B cell (primary cell): ENCODE data around the gene DPH6. TPM values are rescaled to one million over a fixed set of nuclear protein-coding genes. Genes with fewer than 3 reads are reported as not detected.

Experiments used
- ATAC-seq: fragments of 200-7000 bp; cut with Tn5 transposase; one replicate; pipeline ENCODE4 v1.10.0; 2021; ENCODE audit warnings: low read depth, mild to moderate bottlenecking, moderate number of reproducible peaks, moderate library complexity
- CTCF ChIA-PET: fragments of 350-600 bp; sonication (Branson Sonifier 250); formaldehyde crosslinking; loops from one replicate; lab custom pipeline; 2021; ENCODE audit warnings: antibody characterized with exemption, inconsistent platforms; lab: Charles Lee
- POLR2A ChIA-PET: fragments of 350-600 bp; sonication (Branson Sonifier 250); formaldehyde crosslinking; loops from one replicate; lab custom pipeline; 2021; ENCODE audit warnings: antibody characterized with exemption; lab: Charles Lee
- DNase-seq: peaks from one replicate; pipeline ENCODE4 v3.0.0; 2013
- H2AFZ ChIP-seq: 2 replicates; pipeline ENCODE4 v1.6.1; 2012; ENCODE audit warnings: mild to moderate bottlenecking, low read depth, low read length; ENCODE audit not compliant: insufficient read depth, poor library complexity, severe bottlenecking
- H3K27ac ChIP-seq, 2 donors: 1 replicate in 1 of 2; 2 replicates in 1 of 2; pipeline ENCODE4 v1.5.1; 2012 to 2013; ENCODE audit warnings: low read length in 2 of 2, mild to moderate bottlenecking in 2 of 2, moderate library complexity in 1 of 2
- H3K27me3 ChIP-seq, 4 experiments: fragments of 200-600 bp in 1 of 4; sonication (generic) in 1 of 4; replicated peaks in 1 of 4; 1 replicate in 2 of 4; 2 replicates in 2 of 4; pipeline versions ENCODE4 v1.6.1 to v1.7.0; 2013 to 2016; ENCODE audit warnings: low read length in 3 of 4, mild to moderate bottlenecking in 2 of 4, mixed read lengths in 1 of 4, moderate library complexity in 1 of 4; ENCODE audit not compliant: insufficient read depth in 4 of 4, control insufficient read depth in 3 of 4; ENCODE audit errors: control extremely low read depth in 1 of 4
- H3K36me3 ChIP-seq, 2 experiments: replicated peaks in 1 of 2; 1 replicate in 1 of 2; 2 replicates in 1 of 2; pipeline versions ENCODE4 v1.6.1 to v1.7.1; 2013; ENCODE audit warnings: low read length in 1 of 2; ENCODE audit not compliant: insufficient read depth in 2 of 2, control insufficient read depth in 1 of 2; ENCODE audit errors: control extremely low read depth in 1 of 2, extremely low read depth in 1 of 2
- H3K4me1 ChIP-seq, 2 donors: fragments of 200-600 bp in 1 of 2; sonication (generic) in 1 of 2; 1 replicate in 1 of 2; 2 replicates in 1 of 2; pipeline versions ENCODE4 v1.5.1 to v1.6.1; 2013 to 2017; ENCODE audit warnings: low read length in 2 of 2; ENCODE audit not compliant: control insufficient read depth in 2 of 2, insufficient read depth in 2 of 2
- H3K4me2 ChIP-seq: replicated peaks from 2 replicates; pipeline ENCODE3; 2012; ENCODE audit warnings: mild to moderate bottlenecking, low read depth, low read length; ENCODE audit not compliant: poor library complexity, severe bottlenecking
- H3K4me3 ChIP-seq, 5 experiments: fragments of 200-600 bp in 1 of 5; sonication (generic) in 1 of 5; 1 replicate in 3 of 5; 2 replicates in 2 of 5; pipeline versions ENCODE4 v1.5.1 to v1.7.0; 2011 to 2016; ENCODE audit warnings: low read length in 4 of 5, mild to moderate bottlenecking in 4 of 5, low read depth in 2 of 5, control low read depth in 1 of 5, moderate library complexity in 1 of 5; ENCODE audit not compliant: insufficient read depth in 1 of 5; ENCODE audit errors: control extremely low read depth in 1 of 5, extremely low read depth in 1 of 5
- H3K79me2 ChIP-seq: fragments of 200-600 bp; sonication (generic); one replicate; pipeline ENCODE4 v1.6.0; 2016; ENCODE audit warnings: low read length; ENCODE audit not compliant: control insufficient read depth, insufficient read depth
- H3K9ac ChIP-seq: fragments of 200-600 bp; sonication (generic); 2 replicates; pipeline ENCODE4 v1.6.1; 2017; ENCODE audit warnings: mild to moderate bottlenecking, low read length, moderate library complexity
- H3K9me3 ChIP-seq, 3 donors: one replicate each; pipeline versions ENCODE4 v1.6.1 to v1.7.1; 2013; ENCODE audit warnings: low read length in 2 of 3; ENCODE audit not compliant: control insufficient read depth in 2 of 3, insufficient read depth in 1 of 3; ENCODE audit errors: control extremely low read depth in 1 of 3
- H4K20me1 ChIP-seq: 2 replicates; pipeline ENCODE4 v1.6.0; 2012; ENCODE audit warnings: mild to moderate bottlenecking, low read length; ENCODE audit not compliant: insufficient read depth, control insufficient read depth, poor library complexity, severe bottlenecking
- H3K27ac Mint-ChIP-seq: one replicate; pipeline ENCODE4 v1.8.0; 2021; ENCODE audit warnings: mixed read lengths
- H3K27me3 Mint-ChIP-seq: one replicate; pipeline ENCODE4 v1.8.0; 2021; ENCODE audit warnings: mixed read lengths
- H3K4me1 Mint-ChIP-seq: one replicate; pipeline ENCODE4 v1.8.0; 2021; ENCODE audit warnings: mixed read lengths
- H3K4me3 Mint-ChIP-seq: one replicate; pipeline ENCODE4 v1.8.0; 2021; ENCODE audit warnings: mixed read lengths
- H3K9me3 Mint-ChIP-seq: one replicate; pipeline ENCODE4 v1.8.0; 2022; ENCODE audit warnings: mixed read lengths; ENCODE audit not compliant: insufficient read depth
- EZH2 ChIP-seq: IDR thresholded peaks from 2 replicates; pipeline ENCODE4 v1.6.1; 2012; ENCODE audit warnings: borderline replicate concordance, low read depth, mild to moderate bottlenecking, moderate library complexity, low read length; ENCODE audit not compliant: insufficient read depth, poor library complexity, severe bottlenecking
- WGBS: methylation state at CpG from one replicate; pipeline ENCODE4 v1.1.5; 2013; ENCODE audit warnings: missing lambda C conversion rate; ENCODE audit not compliant: insufficient coverage; 5-methylcytosine and 5-hydroxymethylcytosine counted together
- intact Hi-C: fragments of 100-400 bp; cut with micrococcal nuclease; formaldehyde crosslinking; loops from one replicate; pipeline ENCODE4 v1.10.0; 2022
- polyA plus RNA-seq: library from polyadenylated mRNA; depleted of rRNA; stranded (reverse); fragments of >200 nt; gene quantifications from 2 replicates; pipeline ENCODE4 v1.2.3, GENCODE V29; 2012
- total RNA-seq, 2 donors: library from RNA; stranded (reverse); fragments of 120-200 nt in 1 of 2; gene quantifications; 1 replicate in 1 of 2; 2 replicates in 1 of 2; pipeline versions ENCODE4 v1.2.3 to v1.2.4, GENCODE V29; 2013 to 2022
- TF ChIP-seq, protein P1 (sequence below): fragments of 200-600 bp; IDR thresholded peaks from one replicate; pipeline ENCODE4 v1.8.0; 2022; ENCODE audit warnings: antibody characterized with exemption, mild to moderate bottlenecking

Gene DPH6
- total and polyA plus RNA-seq, 2 donors (not counting 1 experiment from before 2014, with no cell fraction given), result 5.4 to 13.3 TPM

DNA sequence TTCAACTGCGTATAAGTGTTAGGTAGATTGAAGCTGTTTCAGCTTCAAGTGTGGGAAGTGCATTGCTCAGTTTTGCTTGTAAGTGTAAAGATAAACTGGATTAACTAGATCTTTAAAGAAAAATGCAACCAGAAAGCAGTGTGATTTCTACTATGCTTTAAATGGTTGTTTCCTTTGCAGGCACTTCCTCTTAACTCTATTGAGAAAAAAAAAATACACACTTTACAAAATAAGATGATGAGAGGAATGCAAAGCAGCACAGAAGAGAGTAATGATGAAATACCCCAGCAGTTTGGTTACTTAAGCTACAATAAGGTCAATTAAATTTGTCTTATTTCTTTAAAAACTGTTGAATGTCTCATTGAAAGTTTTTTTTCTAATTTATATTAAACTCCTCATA, 40.8 kb downstream of the DPH6 start:
- POLR2A ChIA-PET, result no interaction called here
- intact Hi-C loops, result no loop called here

DNA sequence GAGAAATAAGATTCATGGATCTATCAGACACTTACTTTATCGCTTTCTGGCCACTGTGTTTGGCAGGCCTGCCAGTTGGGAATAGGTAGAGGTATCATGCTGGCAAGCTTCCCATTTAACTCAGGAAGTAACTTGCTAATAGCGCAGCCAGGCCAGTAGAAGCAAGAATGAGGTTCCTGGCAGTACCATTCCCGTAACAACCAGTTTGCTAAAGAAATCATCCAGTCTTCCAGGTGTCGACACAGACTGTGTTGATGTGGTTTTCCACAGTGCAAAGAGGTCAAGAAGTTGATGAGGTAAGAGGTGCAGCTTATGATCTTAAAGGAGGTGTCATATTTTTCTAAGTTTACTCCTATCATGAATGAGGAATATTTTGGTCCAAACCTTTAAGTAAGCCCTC, 46.2 kb downstream of the DPH6 start:
- intact Hi-C loops, result no loop called here
- Histone ChIP-seq H3K4me3 (no peak overlapping the region), H3K4me2 (no peak overlapping the region), H3K79me2 (no peaks in the 10 kb centered on the region), H3K9me3 (no peaks in the 10 kb centered on the region), H3K36me3 (no peaks in the 10 kb centered on the region), H3K9ac (no peak overlapping the region), H3K27me3 (no peaks in the 10 kb centered on the region), H3K27ac (no peak overlapping the region), H4K20me1 (no peaks in the 10 kb centered on the region), H3K4me1 (peaks cover 4 to 8% of the 10 kb centered on the region in 2 donors), H2AFZ (no peak overlapping the region)
- TF ChIP-seq, protein P1, sequence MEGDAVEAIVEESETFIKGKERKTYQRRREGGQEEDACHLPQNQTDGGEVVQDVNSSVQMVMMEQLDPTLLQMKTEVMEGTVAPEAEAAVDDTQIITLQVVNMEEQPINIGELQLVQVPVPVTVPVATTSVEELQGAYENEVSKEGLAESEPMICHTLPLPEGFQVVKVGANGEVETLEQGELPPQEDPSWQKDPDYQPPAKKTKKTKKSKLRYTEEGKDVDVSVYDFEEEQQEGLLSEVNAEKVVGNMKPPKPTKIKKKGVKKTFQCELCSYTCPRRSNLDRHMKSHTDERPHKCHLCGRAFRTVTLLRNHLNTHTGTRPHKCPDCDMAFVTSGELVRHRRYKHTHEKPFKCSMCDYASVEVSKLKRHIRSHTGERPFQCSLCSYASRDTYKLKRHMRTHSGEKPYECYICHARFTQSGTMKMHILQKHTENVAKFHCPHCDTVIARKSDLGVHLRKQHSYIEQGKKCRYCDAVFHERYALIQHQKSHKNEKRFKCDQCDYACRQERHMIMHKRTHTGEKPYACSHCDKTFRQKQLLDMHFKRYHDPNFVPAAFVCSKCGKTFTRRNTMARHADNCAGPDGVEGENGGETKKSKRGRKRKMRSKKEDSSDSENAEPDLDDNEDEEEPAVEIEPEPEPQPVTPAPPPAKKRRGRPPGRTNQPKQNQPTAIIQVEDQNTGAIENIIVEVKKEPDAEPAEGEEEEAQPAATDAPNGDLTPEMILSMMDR, result no peak
- TF ChIP-seq EZH2, result no peak
- Mint-ChIP-seq H3K27me3 (no peaks in the 10 kb centered on the region), H3K4me1 (peaks cover 8% of the 10 kb centered on the region), H3K9me3 (no peaks in the 10 kb centered on the region), H3K4me3 (no peak overlapping the region), H3K27ac (no peak overlapping the region)
- 100% methylated on average over 1 of the region's 4 CpGs for WGBS
- ChIA-PET CTCF (no interaction called here), POLR2A (no interaction called here)
- DNase-seq, result no peak
- ATAC-seq, result no peak

More for the DNA sequence above, 40.8 kb downstream of the DPH6 start:
- Histone ChIP-seq H3K4me2 (no peak overlapping the region), H3K27me3 (no peaks in the 10 kb centered on the region), H3K9ac (no peak overlapping the region), H3K79me2 (no peaks in the 10 kb centered on the region), H3K36me3 (no peaks in the 10 kb centered on the region), H3K4me3 (no peak overlapping the region), H2AFZ (no peak overlapping the region), H3K27ac (no peak overlapping the region), H3K4me1 (peaks cover 3 to 14% of the 10 kb centered on the region in 2 donors), H4K20me1 (no peaks in the 10 kb centered on the region), H3K9me3 (no peaks in the 10 kb centered on the region)
- no peak overlapping the region for H3K27ac Mint-ChIP-seq
- H3K4me1 Mint-ChIP-seq, result peaks cover 17% of the 10 kb centered on the region
- no peak for TF ChIP-seq EZH2
- TF ChIP-seq, protein P1, result no peak
- no peak overlapping the region for H3K4me3 Mint-ChIP-seq
- no peaks in the 10 kb centered on the region for H3K9me3 Mint-ChIP-seq
- DNase-seq (no peak), ATAC-seq (no peak)
- H3K27me3 Mint-ChIP-seq, result no peaks in the 10 kb centered on the region
- WGBS, result no CpG with 5 or more reads among the region's 1 CpG
- CTCF ChIA-PET, result no interaction called here
